Trophoblast cell (in vitro differentiated cells and primary cell): ENCODE results near the gene ZMYND8.

Experiments
- DNase-seq, 2 donors: peaks; one replicate each; pipeline ENCODE4 v3.0.0-alpha.2; 2016
- H2AFZ ChIP-seq: 2 replicates; pipeline ENCODE4 v1.6.1; 2013; ENCODE audit warnings: low read length, moderate library complexity, mild to moderate bottlenecking; ENCODE audit not compliant: insufficient read depth, poor library complexity
- H2AK5ac ChIP-seq: 2 replicates; pipeline ENCODE4 v1.6.1; 2013; ENCODE audit warnings: mild to moderate bottlenecking, low read length
- H2BK120ac ChIP-seq: 2 replicates; pipeline ENCODE4 v1.6.1; 2013; ENCODE audit warnings: low read length, mild to moderate bottlenecking, moderate library complexity; ENCODE audit not compliant: insufficient read depth, poor library complexity
- H2BK12ac ChIP-seq: 2 replicates; pipeline ENCODE4 v1.6.1; 2013; ENCODE audit warnings: mild to moderate bottlenecking, low read length, moderate library complexity
- H2BK5ac ChIP-seq: 2 replicates; pipeline ENCODE4 v1.6.1; 2013; ENCODE audit warnings: low read length, low read depth, moderate library complexity, mild to moderate bottlenecking; ENCODE audit not compliant: poor library complexity
- H3K14ac ChIP-seq: 2 replicates; pipeline ENCODE4 v1.6.1; 2013; ENCODE audit warnings: mild to moderate bottlenecking, low read length
- H3K18ac ChIP-seq: 2 replicates; pipeline ENCODE4 v1.6.1; 2013; ENCODE audit warnings: mild to moderate bottlenecking, low read length
- H3K23ac ChIP-seq: 2 replicates; pipeline ENCODE4 v1.6.1; 2013; ENCODE audit warnings: low read length
- H3K27ac ChIP-seq: 2 replicates; pipeline ENCODE4 v1.5.1; 2013; ENCODE audit warnings: low read depth, mild to moderate bottlenecking, inconsistent platforms, low read length, moderate library complexity
- H3K27me3 ChIP-seq: 2 replicates; pipeline ENCODE4 v1.6.1; 2013; ENCODE audit warnings: inconsistent platforms, mild to moderate bottlenecking, low read length, moderate library complexity; ENCODE audit not compliant: insufficient read depth
- H3K36me3 ChIP-seq, 2 experiments: 1 replicate in 1 of 2; 2 replicates in 1 of 2; pipeline ENCODE4 v1.6.1; 2013; ENCODE audit warnings: low read length in 2 of 2, mild to moderate bottlenecking in 2 of 2, moderate library complexity in 1 of 2; ENCODE audit not compliant: insufficient read depth in 2 of 2, control insufficient read depth in 1 of 2
- H3K4ac ChIP-seq: 2 replicates; pipeline ENCODE4 v1.6.1; 2013; ENCODE audit warnings: low read depth, mild to moderate bottlenecking, low read length, moderate library complexity
- H3K4me1 ChIP-seq, 2 experiments: 1 replicate in 1 of 2; 2 replicates in 1 of 2; pipeline ENCODE4 v1.6.1; 2013; ENCODE audit warnings: low read length in 2 of 2, mild to moderate bottlenecking in 2 of 2, moderate library complexity in 1 of 2; ENCODE audit not compliant: insufficient read depth in 2 of 2, control insufficient read depth in 1 of 2
- H3K4me2 ChIP-seq: 2 replicates; pipeline ENCODE4 v1.6.1; 2013; ENCODE audit warnings: inconsistent platforms, mild to moderate bottlenecking, low read length, moderate library complexity
- H3K4me3 ChIP-seq: 2 replicates; pipeline ENCODE4 v1.5.1; 2013; ENCODE audit warnings: mild to moderate bottlenecking, low read depth, low read length, inconsistent platforms
- H3K79me1 ChIP-seq: one replicate; pipeline ENCODE4 v1.6.1; 2013; ENCODE audit warnings: low read length
- H3K79me2 ChIP-seq: 2 replicates; pipeline ENCODE4 v1.6.1; 2013; ENCODE audit warnings: low read length, mild to moderate bottlenecking; ENCODE audit not compliant: control insufficient read depth, insufficient read depth, poor library complexity
- H3K9ac ChIP-seq: 2 replicates; pipeline ENCODE4 v1.6.1; 2013; ENCODE audit warnings: mild to moderate bottlenecking, low read length
- H3K9me3 ChIP-seq: 2 replicates; pipeline ENCODE4 v1.6.1; 2013; ENCODE audit warnings: low read depth, mild to moderate bottlenecking, control low read depth, inconsistent platforms, low read length; ENCODE audit not compliant: insufficient read depth
- H4K12ac ChIP-seq: 2 replicates; pipeline ENCODE4 v1.6.1; 2013; ENCODE audit warnings: low read depth, mild to moderate bottlenecking, low read length, moderate library complexity
- H4K8ac ChIP-seq: 2 replicates; pipeline ENCODE4 v1.6.1; 2013; ENCODE audit warnings: low read depth, mild to moderate bottlenecking, low read length, moderate library complexity
- H4K91ac ChIP-seq: one replicate; pipeline ENCODE4 v1.6.1; 2013; ENCODE audit warnings: low read depth, mild to moderate bottlenecking, low read length, moderate library complexity
- WGBS: extraction: QIAGEN DNeasy Blood & Tissue Kit; methylation state at CpG from one replicate; pipeline ENCODE4 v1.1.7; 2013; ENCODE audit warnings: missing lambda C conversion rate; ENCODE audit not compliant: insufficient read length, insufficient coverage; ENCODE audit errors: extremely low coverage; 5-methylcytosine and 5-hydroxymethylcytosine counted together

Gene ZMYND8

DNA sequence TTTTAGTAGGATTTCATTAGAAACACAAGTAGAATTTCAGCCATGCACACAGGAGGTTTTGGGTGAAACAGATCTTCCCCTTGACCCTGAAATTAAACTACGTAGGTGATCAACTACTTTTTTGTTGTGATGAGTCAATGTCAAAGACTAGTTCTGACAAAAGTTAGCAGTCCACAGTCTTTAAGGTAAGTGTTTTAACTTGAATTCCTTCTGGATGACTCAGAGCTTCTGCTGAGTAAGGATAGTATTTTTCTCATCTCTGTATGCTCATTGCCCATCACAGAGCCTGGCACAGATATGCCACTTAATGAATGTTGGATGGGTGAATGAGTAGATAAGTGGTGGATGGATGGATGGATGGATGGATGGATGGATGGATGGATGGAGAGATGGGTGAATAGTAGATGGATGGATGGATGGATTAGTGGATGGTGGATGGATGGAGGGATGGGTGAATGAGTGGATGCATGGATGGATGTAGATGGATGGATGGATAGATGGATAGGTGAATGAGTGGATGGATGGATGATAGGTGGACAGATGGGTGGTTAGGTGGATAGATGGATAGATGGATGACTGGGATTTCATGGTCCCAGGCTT, 165.3 kb downstream of the ZMYND8 start:
- H2BK120ac ChIP-seq = no peak overlapping the region
- no peaks in the 10 kb centered on the region for H3K79me2 ChIP-seq
- H3K14ac ChIP-seq = no peak overlapping the region
- H3K4ac ChIP-seq = no peak overlapping the region
- DNase-seq = peak in 1 of 2 donors; percentile 69
- no peak overlapping the region for H4K91ac ChIP-seq
- H3K4me1 ChIP-seq = peaks cover 3 to 5% of the 10 kb centered on the region in 2 experiments
- no peak overlapping the region for H2AFZ ChIP-seq
- no peak overlapping the region for H4K12ac ChIP-seq
- no peak overlapping the region for H3K27ac ChIP-seq
- no peak overlapping the region for H2AK5ac ChIP-seq
- no peak overlapping the region for H3K4me2 ChIP-seq
- H3K23ac ChIP-seq = no peak overlapping the region
- H3K9ac ChIP-seq = no peak overlapping the region
- peaks cover 2% of the 10 kb centered on the region for H3K9me3 ChIP-seq
- no peak overlapping the region for H3K4me3 ChIP-seq
- no peak overlapping the region for H4K8ac ChIP-seq
- H3K36me3 ChIP-seq = peaks cover 2 to 5% of the 10 kb centered on the region in 2 experiments
- no peak overlapping the region for H2BK12ac ChIP-seq
- no CpG with 5 or more reads among the region's 1 CpG for WGBS
- no peaks in the 10 kb centered on the region for H3K27me3 ChIP-seq
- no peak overlapping the region for H3K18ac ChIP-seq
- H2BK5ac ChIP-seq = no peak overlapping the region
- no peaks in the 10 kb centered on the region for H3K79me1 ChIP-seq

DNA sequence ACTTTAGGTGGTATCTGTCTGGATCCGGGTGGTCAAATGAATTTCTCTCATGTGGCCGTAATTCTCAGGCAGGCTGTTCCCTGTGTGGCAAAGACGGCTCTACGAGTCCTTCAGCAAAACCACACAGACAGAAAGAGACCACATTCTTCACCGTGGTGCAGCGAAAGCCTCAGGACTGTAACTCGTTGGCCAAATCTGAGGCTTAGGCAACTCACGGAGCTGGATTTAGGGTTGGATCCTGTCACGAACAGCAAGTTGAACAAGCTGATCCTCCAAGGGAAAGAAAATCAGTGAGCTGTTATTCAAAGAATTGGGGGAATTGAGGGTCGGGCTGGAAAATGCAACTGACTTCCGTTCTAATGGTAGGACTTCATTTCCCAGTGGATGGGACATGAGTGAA, 167.4 kb downstream of the ZMYND8 start:
- Histone ChIP-seq H2AK5ac (no peak overlapping the region), H3K79me1 (no peaks in the 10 kb centered on the region), H3K9ac (no peak overlapping the region), H3K27me3 (no peaks in the 10 kb centered on the region), H3K4me1 (peaks cover 0 to 3% of the 10 kb centered on the region in 2 experiments), H3K4me2 (no peak overlapping the region), H3K4ac (no peak overlapping the region), H3K79me2 (no peaks in the 10 kb centered on the region), H3K27ac (no peak overlapping the region), H3K9me3 (peaks cover 2% of the 10 kb centered on the region), H3K23ac (no peak overlapping the region), H4K12ac (no peak overlapping the region), H3K4me3 (no peak overlapping the region), H2BK120ac (no peak overlapping the region), H4K8ac (no peak overlapping the region), H3K14ac (no peak overlapping the region), H2AFZ (peak overlapping the region; percentile 21), H3K18ac (no peak overlapping the region), H2BK5ac (no peak overlapping the region), H3K36me3 (peaks cover 2 to 5% of the 10 kb centered on the region in 2 experiments), H2BK12ac (no peak overlapping the region), H4K91ac (no peak overlapping the region)
- no CpG with 5 or more reads among the region's 11 CpGs for WGBS
- DNase-seq = no peak

GRCh38 chr20:47188540-47188939, 168.0 kb downstream of the ZMYND8 start:
- Histone ChIP-seq H2BK12ac (no peak overlapping the region), H3K27ac (no peak overlapping the region), H3K27me3 (no peaks in the 10 kb centered on the region), H2BK120ac (no peak overlapping the region), H4K91ac (no peak overlapping the region), H3K9me3 (peaks cover 2% of the 10 kb centered on the region), H3K14ac (no peak overlapping the region), H3K4me2 (no peak overlapping the region), H3K9ac (no peak overlapping the region), H2AFZ (no peak overlapping the region), H2BK5ac (no peak overlapping the region), H3K79me2 (no peaks in the 10 kb centered on the region), H3K36me3 (peaks cover 5% of the 10 kb centered on the region in 2 experiments), H4K8ac (no peak overlapping the region), H2AK5ac (no peak overlapping the region), H3K4me1 (peaks cover 0 to 3% of the 10 kb centered on the region in 2 experiments), H3K18ac (no peak overlapping the region), H3K4ac (no peak overlapping the region), H3K23ac (no peak overlapping the region), H3K79me1 (no peaks in the 10 kb centered on the region), H4K12ac (no peak overlapping the region), H3K4me3 (no peak overlapping the region)
- WGBS = no CpG with 5 or more reads among the region's 5 CpGs
- DNase-seq = no peak

DNA sequence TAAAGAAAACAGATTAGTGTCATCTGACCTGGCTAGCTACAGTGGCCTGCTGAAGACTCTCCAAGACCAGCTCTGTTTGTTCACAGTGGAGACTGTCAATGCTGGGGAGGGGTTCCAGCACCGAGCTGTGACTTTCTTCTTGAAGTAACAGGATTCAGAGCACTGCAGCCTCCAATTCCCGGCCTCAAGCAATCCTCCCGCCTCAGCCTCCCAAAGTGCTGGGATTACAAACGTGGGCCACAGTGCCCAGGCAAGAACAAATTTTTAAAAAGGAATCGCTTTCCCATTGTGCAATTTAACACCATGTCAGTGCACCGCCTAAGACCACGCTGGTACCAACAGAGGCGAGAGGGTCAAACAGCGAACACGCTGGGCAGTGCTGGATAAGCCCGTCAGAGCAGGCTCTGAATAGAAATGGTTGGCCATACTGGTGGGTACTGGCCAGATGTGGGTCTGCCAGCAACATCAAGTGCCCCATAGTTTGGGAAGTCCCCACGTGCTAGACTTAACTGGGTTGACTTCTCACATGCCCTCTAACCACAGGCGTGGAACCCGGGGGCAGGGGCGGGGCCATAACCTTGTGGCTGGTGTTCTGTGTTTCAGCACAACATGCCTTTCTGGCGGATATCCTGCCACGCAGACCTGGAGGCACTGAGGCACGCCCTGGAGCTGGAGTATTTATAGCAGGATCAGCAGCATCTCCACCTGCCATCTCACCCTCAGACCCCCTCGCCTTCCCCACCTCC, 168.9 kb downstream of the ZMYND8 start:
- Histone ChIP-seq H2BK5ac (no peak overlapping the region), H3K18ac (no peak overlapping the region), H2BK120ac (no peak overlapping the region), H3K27ac (no peak overlapping the region), H3K36me3 (peaks cover 5 to 8% of the 10 kb centered on the region in 2 experiments), H3K4me1 (peaks cover 0 to 3% of the 10 kb centered on the region in 2 experiments), H4K12ac (no peak overlapping the region), H3K79me2 (no peaks in the 10 kb centered on the region), H4K91ac (no peak overlapping the region), H2AFZ (no peak overlapping the region), H3K79me1 (no peaks in the 10 kb centered on the region), H3K4me2 (no peak overlapping the region), H3K14ac (no peak overlapping the region), H2BK12ac (no peak overlapping the region), H3K4ac (no peak overlapping the region), H2AK5ac (no peak overlapping the region), H3K4me3 (no peak overlapping the region), H3K27me3 (no peaks in the 10 kb centered on the region), H3K9ac (no peak overlapping the region), H4K8ac (no peak overlapping the region), H3K23ac (no peak overlapping the region), H3K9me3 (peaks cover 2% of the 10 kb centered on the region)
- no CpG with 5 or more reads among the region's 19 CpGs for WGBS
- no peak for DNase-seq
